ENCODE results near the gene RNF208. TPM values are rescaled to one million over a fixed set of nuclear protein-coding genes. Genes with fewer than 3 reads are reported as not detected.

RNF208 gene
- total RNA-seq, 1 donor from 2014 or later = 0.77 TPM

DNA sequence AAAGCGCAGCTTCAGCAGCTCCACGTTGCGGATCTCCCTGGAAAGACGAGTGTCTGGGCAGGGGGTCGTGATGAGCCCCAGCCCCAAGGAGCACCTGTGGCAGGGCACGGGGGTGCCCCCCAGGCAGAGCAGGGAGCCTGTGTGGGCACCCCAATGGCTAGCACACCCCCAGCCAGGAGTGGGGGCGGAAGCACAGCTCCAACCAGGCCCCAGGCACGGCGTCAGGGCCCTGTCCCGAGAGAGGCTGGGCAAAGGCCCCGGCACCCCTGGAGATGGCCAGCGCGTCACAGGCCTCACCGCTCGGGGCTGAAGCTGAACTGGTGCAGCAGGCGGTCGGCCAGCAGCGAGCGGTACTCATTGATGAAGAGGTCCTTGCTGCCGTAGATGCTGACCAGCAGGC lies 41.5 kb downstream of the RNF208 start:
- H3K4me1 ChIP-seq = no peaks in the 10 kb centered on the region
- Mint-ChIP-seq H3K27ac (no peak overlapping the region), H3K9me3 (no peaks in the 10 kb centered on the region), H3K4me1 (no peaks in the 10 kb centered on the region), H3K36me3 (peaks cover 3% of the 10 kb centered on the region), H3K27me3 (ENCODE audit: insufficient read depth, low read depth) (peaks cover 4% of the 10 kb centered on the region), H3K4me3 (no peak overlapping the region)
- H2AFZ ChIP-seq (replicated peaks) = no peak overlapping the region
- H4K20me1 ChIP-seq (ENCODE audit: low read depth) = peaks cover 19% of the 10 kb centered on the region
- no peak overlapping the region for H3K9ac ChIP-seq
- H3K4me3 ChIP-seq = no peak overlapping the region
- H3K79me2 ChIP-seq (ENCODE audit: low read depth) = no peaks in the 10 kb centered on the region
- peaks cover 14% of the 10 kb centered on the region for H3K27me3 ChIP-seq
- H3F3A ChIP-seq (ENCODE audit: low read depth) = peaks cover 10% of the 10 kb centered on the region
- no peak overlapping the region for H3K27ac ChIP-seq
- H3K4me2 ChIP-seq = no peak overlapping the region
- no peak for DNase-seq (ENCODE audit: low spot score)
- H3K36me3 ChIP-seq = no peaks in the 10 kb centered on the region
- no peaks in the 10 kb centered on the region for H3K9me3 ChIP-seq (ENCODE audit: low read depth)
- TF ChIP-seq EZH2phosphoT487 (IDR thresholded peaks at IDR 0.05) (no peak), EZH2 (IDR thresholded peaks at IDR 0.05) (no peak)
- TF ChIP-seq, protein P1, sequence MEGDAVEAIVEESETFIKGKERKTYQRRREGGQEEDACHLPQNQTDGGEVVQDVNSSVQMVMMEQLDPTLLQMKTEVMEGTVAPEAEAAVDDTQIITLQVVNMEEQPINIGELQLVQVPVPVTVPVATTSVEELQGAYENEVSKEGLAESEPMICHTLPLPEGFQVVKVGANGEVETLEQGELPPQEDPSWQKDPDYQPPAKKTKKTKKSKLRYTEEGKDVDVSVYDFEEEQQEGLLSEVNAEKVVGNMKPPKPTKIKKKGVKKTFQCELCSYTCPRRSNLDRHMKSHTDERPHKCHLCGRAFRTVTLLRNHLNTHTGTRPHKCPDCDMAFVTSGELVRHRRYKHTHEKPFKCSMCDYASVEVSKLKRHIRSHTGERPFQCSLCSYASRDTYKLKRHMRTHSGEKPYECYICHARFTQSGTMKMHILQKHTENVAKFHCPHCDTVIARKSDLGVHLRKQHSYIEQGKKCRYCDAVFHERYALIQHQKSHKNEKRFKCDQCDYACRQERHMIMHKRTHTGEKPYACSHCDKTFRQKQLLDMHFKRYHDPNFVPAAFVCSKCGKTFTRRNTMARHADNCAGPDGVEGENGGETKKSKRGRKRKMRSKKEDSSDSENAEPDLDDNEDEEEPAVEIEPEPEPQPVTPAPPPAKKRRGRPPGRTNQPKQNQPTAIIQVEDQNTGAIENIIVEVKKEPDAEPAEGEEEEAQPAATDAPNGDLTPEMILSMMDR (IDR thresholded peaks at IDR 0.05) = no peak

DNA sequence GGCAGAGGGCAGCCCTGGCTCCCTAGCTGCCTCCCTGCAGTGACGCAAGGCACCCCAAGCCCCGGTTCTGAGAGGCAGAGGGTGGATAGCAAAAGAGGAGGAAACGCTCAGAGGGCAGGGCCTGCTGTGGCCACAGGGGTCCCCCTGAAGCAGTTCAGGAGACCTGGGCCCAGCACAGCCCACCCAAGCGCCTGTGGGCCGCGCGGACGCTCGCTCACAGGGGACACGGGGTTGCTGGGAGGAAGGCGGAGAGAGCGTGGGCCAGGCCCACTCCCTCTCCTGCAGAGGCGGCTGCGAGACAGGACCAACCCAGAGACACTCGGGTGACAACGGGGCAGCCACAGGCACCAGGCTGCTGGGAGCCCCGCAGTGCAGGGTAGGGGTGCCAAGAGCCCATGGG lies 42.3 kb downstream of the RNF208 start:
- peaks cover 26% of the 10 kb centered on the region for H4K20me1 ChIP-seq (ENCODE audit: low read depth)
- Mint-ChIP-seq H3K4me1 (no peaks in the 10 kb centered on the region), H3K36me3 (peaks cover 3% of the 10 kb centered on the region), H3K27ac (no peak overlapping the region), H3K9me3 (no peaks in the 10 kb centered on the region), H3K4me3 (no peak overlapping the region), H3K27me3 (ENCODE audit: insufficient read depth, low read depth) (peaks cover 4% of the 10 kb centered on the region)
- no peaks in the 10 kb centered on the region for H3K36me3 ChIP-seq
- H2AFZ ChIP-seq (replicated peaks) = no peak overlapping the region
- no peak for TF ChIP-seq EZH2 (IDR thresholded peaks at IDR 0.05)
- H3K4me1 ChIP-seq = peaks cover 6% of the 10 kb centered on the region
- H3K4me2 ChIP-seq = no peak overlapping the region
- peaks cover 21% of the 10 kb centered on the region for H3K27me3 ChIP-seq
- H3K9ac ChIP-seq = no peak overlapping the region
- no peak overlapping the region for H3K27ac ChIP-seq
- no peak for DNase-seq (ENCODE audit: low spot score)
- no peak overlapping the region for H3K4me3 ChIP-seq
- H3K79me2 ChIP-seq (ENCODE audit: low read depth) = no peaks in the 10 kb centered on the region
- H3K9me3 ChIP-seq (ENCODE audit: low read depth) = no peaks in the 10 kb centered on the region
- H3F3A ChIP-seq (ENCODE audit: low read depth) = peaks cover 10% of the 10 kb centered on the region

DNA sequence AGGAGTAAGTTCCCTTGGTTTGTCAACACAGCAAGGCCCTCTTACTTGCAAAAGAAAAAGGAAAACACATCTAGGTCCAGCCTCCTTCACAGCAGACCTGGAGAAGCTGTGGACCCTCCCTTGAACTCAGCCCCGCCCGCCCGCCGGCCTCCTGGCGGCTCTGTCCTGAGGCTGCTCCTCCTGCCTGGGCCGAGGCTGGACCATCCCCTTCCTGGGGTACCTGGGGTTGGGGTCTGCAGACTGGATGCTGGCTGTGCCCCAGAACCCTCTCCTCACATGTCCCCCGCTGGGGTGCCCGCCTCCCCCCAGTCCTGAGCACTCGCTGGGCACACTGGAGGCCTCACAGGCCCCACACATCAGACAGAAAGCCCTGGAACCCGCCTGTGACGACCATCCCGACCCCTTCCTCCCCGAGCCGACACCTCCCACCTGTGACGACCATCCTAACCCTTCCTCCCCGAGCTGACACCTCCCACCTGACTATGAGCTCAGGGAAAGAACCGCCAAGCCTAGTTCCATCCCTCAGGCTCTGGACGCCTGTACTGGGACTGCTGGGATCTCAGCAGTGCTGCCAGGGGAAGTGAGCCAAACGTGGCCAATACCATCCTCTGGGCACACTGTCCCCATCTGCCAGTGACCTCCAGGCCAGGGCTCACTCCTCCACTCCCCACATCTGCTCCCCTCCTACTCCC lies 43.0 kb downstream of the RNF208 start:
- DNase-seq (ENCODE audit: low spot score) = no peak
- Histone ChIP-seq H4K20me1 (ENCODE audit: low read depth) (peaks cover 33% of the 10 kb centered on the region), H3K36me3 (no peaks in the 10 kb centered on the region), H3K4me3 (no peak overlapping the region), H3K9ac (no peak overlapping the region), H3K27me3 (peaks cover 28% of the 10 kb centered on the region), H3K27ac (no peak overlapping the region), H3F3A (ENCODE audit: low read depth) (peaks cover 10% of the 10 kb centered on the region), H3K4me1 (peaks cover 11% of the 10 kb centered on the region), H3K79me2 (ENCODE audit: low read depth) (no peaks in the 10 kb centered on the region), H3K9me3 (ENCODE audit: low read depth) (no peaks in the 10 kb centered on the region), H2AFZ (replicated peaks) (no peak overlapping the region), H3K4me2 (no peak overlapping the region)
- Mint-ChIP-seq H3K27ac (no peak overlapping the region), H3K4me3 (no peak overlapping the region), H3K9me3 (no peaks in the 10 kb centered on the region), H3K36me3 (peaks cover 3% of the 10 kb centered on the region), H3K27me3 (ENCODE audit: insufficient read depth, low read depth) (peaks cover 4% of the 10 kb centered on the region), H3K4me1 (no peaks in the 10 kb centered on the region)
- TF ChIP-seq EZH2phosphoT487 (IDR thresholded peaks at IDR 0.05) (no peak), EZH2 (IDR thresholded peaks at IDR 0.05) (no peak)
- TF ChIP-seq, protein P1 (IDR thresholded peaks at IDR 0.05) = no peak

DNA sequence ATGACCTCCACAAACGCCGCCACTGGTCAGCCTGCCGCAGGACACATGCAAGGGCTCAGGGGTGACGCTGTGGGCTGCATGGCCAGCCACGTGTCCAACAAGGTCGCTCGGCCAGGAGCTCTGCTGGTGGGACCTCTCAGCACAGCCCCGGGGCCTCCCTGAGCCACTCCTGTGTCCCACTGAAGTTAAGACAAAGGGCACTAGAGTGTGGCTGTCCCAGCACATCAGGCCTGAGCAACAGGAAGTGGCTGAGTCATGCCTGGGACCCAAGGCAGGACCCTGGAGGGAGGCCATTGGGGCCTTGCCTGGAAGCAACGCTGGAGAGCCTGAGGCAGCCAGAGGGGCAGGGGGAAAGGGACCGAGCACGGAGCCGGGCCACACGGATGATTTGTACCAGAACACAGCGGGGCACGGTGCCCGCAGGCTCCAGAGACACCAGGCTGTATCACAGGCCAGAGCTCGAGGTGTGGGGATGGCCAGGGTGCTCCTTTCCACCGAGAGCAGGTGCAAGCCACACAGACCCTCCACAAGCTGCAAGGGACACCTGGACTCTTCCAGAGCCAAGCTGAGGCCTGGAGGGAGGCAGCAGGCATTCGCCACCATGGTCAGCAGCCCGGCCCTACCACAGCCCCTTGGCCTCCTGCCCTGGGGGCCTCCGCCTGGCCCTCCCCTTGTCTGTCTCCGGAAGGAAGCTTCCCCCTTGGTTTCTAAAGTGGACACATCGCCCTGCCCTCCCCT lies 43.7 kb downstream of the RNF208 start:
- H3K9me3 Mint-ChIP-seq = no peaks in the 10 kb centered on the region
- no peak overlapping the region for H3K27ac ChIP-seq
- H3K4me3 ChIP-seq = no peak overlapping the region
- peaks cover 35% of the 10 kb centered on the region for H3K27me3 ChIP-seq
- H3K27ac Mint-ChIP-seq = no peak overlapping the region
- no peaks in the 10 kb centered on the region for H3K36me3 ChIP-seq
- H3K4me1 Mint-ChIP-seq = no peaks in the 10 kb centered on the region
- H3K9ac ChIP-seq = no peak overlapping the region
- peaks cover 3% of the 10 kb centered on the region for H3K36me3 Mint-ChIP-seq
- no peaks in the 10 kb centered on the region for H3K9me3 ChIP-seq (ENCODE audit: low read depth)
- H3K79me2 ChIP-seq (ENCODE audit: low read depth) = no peaks in the 10 kb centered on the region
- no peak overlapping the region for H2AFZ ChIP-seq (replicated peaks)
- H4K20me1 ChIP-seq (ENCODE audit: low read depth) = peaks cover 36% of the 10 kb centered on the region
- TF ChIP-seq, protein P1 (IDR thresholded peaks at IDR 0.05) = no peak
- TF ChIP-seq EZH2 (IDR thresholded peaks at IDR 0.05) (no peak), EZH2phosphoT487 (IDR thresholded peaks at IDR 0.05) (no peak)
- peaks cover 10% of the 10 kb centered on the region for H3F3A ChIP-seq (ENCODE audit: low read depth)
- no peak overlapping the region for H3K4me2 ChIP-seq
- H3K4me1 ChIP-seq = peaks cover 11% of the 10 kb centered on the region
- H3K27me3 Mint-ChIP-seq (ENCODE audit: insufficient read depth, low read depth) = peaks cover 4% of the 10 kb centered on the region
- no peak for DNase-seq (ENCODE audit: low spot score)
- H3K4me3 Mint-ChIP-seq = no peak overlapping the region
